Hepatocyte (in vitro differentiated cells): ENCODE measurements around the gene SPOCK2.

ENCODE experiments used
- EZH2phosphoT487 ChIP-seq: fragments of 200-600 bp; sonication (generic); IDR thresholded peaks from one replicate; pipeline ENCODE4 v1.6.1; 2018; ENCODE audit warnings: antibody characterized with exemption, mild to moderate bottlenecking, low read depth, moderate library complexity; ENCODE audit not compliant: unreplicated experiment, severe bottlenecking
- TF ChIP-seq, protein P1 (sequence below): fragments of 200-600 bp; sonication (generic); IDR thresholded peaks from 2 replicates; pipeline ENCODE4 v1.5.1; 2016; ENCODE audit warnings: antibody characterized with exemption, mild to moderate bottlenecking; ENCODE audit not compliant: poor library complexity

- TF ChIP-seq, protein P1, sequence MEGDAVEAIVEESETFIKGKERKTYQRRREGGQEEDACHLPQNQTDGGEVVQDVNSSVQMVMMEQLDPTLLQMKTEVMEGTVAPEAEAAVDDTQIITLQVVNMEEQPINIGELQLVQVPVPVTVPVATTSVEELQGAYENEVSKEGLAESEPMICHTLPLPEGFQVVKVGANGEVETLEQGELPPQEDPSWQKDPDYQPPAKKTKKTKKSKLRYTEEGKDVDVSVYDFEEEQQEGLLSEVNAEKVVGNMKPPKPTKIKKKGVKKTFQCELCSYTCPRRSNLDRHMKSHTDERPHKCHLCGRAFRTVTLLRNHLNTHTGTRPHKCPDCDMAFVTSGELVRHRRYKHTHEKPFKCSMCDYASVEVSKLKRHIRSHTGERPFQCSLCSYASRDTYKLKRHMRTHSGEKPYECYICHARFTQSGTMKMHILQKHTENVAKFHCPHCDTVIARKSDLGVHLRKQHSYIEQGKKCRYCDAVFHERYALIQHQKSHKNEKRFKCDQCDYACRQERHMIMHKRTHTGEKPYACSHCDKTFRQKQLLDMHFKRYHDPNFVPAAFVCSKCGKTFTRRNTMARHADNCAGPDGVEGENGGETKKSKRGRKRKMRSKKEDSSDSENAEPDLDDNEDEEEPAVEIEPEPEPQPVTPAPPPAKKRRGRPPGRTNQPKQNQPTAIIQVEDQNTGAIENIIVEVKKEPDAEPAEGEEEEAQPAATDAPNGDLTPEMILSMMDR = no peak
- no peak for TF ChIP-seq EZH2phosphoT487
Measured at GRCh38 chr10:72123616-72124015, 35.3 kb upstream of the SPOCK2 start.
